ES-I3 (cell line): ENCODE data around the gene CNN2.

Source experiments
- H3K36me3 ChIP-seq: 2 replicates; pipeline ENCODE4 v1.6.1; 2013; ENCODE audit warnings: mild to moderate bottlenecking, low read length, control low read depth, moderate library complexity; ENCODE audit not compliant: insufficient read depth
- H3K4me1 ChIP-seq: 2 replicates; pipeline ENCODE4 v1.6.1; 2013; ENCODE audit warnings: mild to moderate bottlenecking, control low read depth, low read length; ENCODE audit not compliant: insufficient read depth
- H3K9ac ChIP-seq: 2 replicates; pipeline ENCODE4 v1.6.1; 2013; ENCODE audit warnings: low read depth, mild to moderate bottlenecking, low read length, moderate library complexity
- H3K9me3 ChIP-seq: 2 replicates; pipeline ENCODE4 v1.6.1; 2013; ENCODE audit warnings: mild to moderate bottlenecking, low read length, moderate library complexity; ENCODE audit not compliant: control insufficient read depth, insufficient read depth

The CNN2 gene

GRCh38 chr19:1052349-1052975 is 26.1 kb downstream of the CNN2 start:
- H3K36me3 ChIP-seq, result no peaks in the 10 kb centered on the region; the same call in 1 of the 2 replicates
- no peaks in the 10 kb centered on the region for H3K4me1 ChIP-seq
- no peak overlapping the region for H3K9ac ChIP-seq
- H3K9me3 ChIP-seq, result peaks cover 8% of the 10 kb centered on the region; the same call in 1 of the 2 replicates

- no peak overlapping the region for H3K9ac ChIP-seq
- H3K36me3 ChIP-seq, result peaks cover 3% of the 10 kb centered on the region; the same call in 1 of the 2 replicates
- H3K4me1 ChIP-seq, result no peaks in the 10 kb centered on the region
- H3K9me3 ChIP-seq, result peaks cover 10% of the 10 kb centered on the region
These were observed 27.0 kb downstream of the CNN2 start for GRCh38 chr19:1053176-1054101.

- H3K9me3 ChIP-seq, result peaks cover 15% of the 10 kb centered on the region
- no peaks in the 10 kb centered on the region for H3K4me1 ChIP-seq
- peaks cover 3% of the 10 kb centered on the region; the same call in 1 of the 2 replicates for H3K36me3 ChIP-seq
- H3K9ac ChIP-seq, result no peak overlapping the region
These were observed 28.0 kb downstream of the CNN2 start for GRCh38 chr19:1054102-1055027.

- Histone ChIP-seq H3K36me3 (peaks cover 3% of the 10 kb centered on the region; the same call in 1 of the 2 replicates), H3K9ac (no peak overlapping the region), H3K4me1 (no peaks in the 10 kb centered on the region), H3K9me3 (peaks cover 15% of the 10 kb centered on the region)
These were observed 28.6 kb downstream of the CNN2 start for GRCh38 chr19:1055028-1055425.

- H3K36me3 ChIP-seq, result peaks cover 3% of the 10 kb centered on the region; the same call in 1 of the 2 replicates
- peaks cover 15% of the 10 kb centered on the region for H3K9me3 ChIP-seq
- H3K4me1 ChIP-seq, result no peaks in the 10 kb centered on the region
- H3K9ac ChIP-seq, result no peak overlapping the region
These were observed 29.6 kb downstream of the CNN2 start for GRCh38 chr19:1055886-1056620.

GRCh38 chr19:1057176-1057855 is 30.9 kb downstream of the CNN2 start:
- Histone ChIP-seq H3K4me1 (no peaks in the 10 kb centered on the region), H3K36me3 (peaks cover 3% of the 10 kb centered on the region; the same call in 1 of the 2 replicates), H3K9me3 (peaks cover 15% of the 10 kb centered on the region)

GRCh38 chr19:1058112-1058511 is 31.7 kb downstream of the CNN2 start:
- no peak overlapping the region for H3K9ac ChIP-seq

More at GRCh38 chr19:1057176-1057855, 30.9 kb downstream of the CNN2 start:
- H3K9ac ChIP-seq, result no peak overlapping the region

GRCh38 chr19:1060689-1061088 is 34.3 kb downstream of the CNN2 start:
- Histone ChIP-seq H3K9ac (no peak overlapping the region), H3K4me1 (peaks cover 2% of the 10 kb centered on the region; the same call in 1 of the 2 replicates), H3K36me3 (peaks cover 3% of the 10 kb centered on the region; the same call in 1 of the 2 replicates), H3K9me3 (peaks cover 15% of the 10 kb centered on the region)

More at GRCh38 chr19:1058112-1058511, 31.7 kb downstream of the CNN2 start:
- peaks cover 3% of the 10 kb centered on the region; the same call in 1 of the 2 replicates for H3K36me3 ChIP-seq
- H3K9me3 ChIP-seq, result peaks cover 15% of the 10 kb centered on the region
- no peaks in the 10 kb centered on the region for H3K4me1 ChIP-seq

- peaks cover 11% of the 10 kb centered on the region for H3K9me3 ChIP-seq
- H3K36me3 ChIP-seq, result peaks cover 3% of the 10 kb centered on the region; the same call in 1 of the 2 replicates
- H3K4me1 ChIP-seq, result peaks cover 7% of the 10 kb centered on the region; the same call in 1 of the 2 replicates
- H3K9ac ChIP-seq, result no peak overlapping the region; the same call in 1 of the 2 replicates
These were observed 35.6 kb downstream of the CNN2 start for GRCh38 chr19:1061987-1062386.

- H3K9me3 ChIP-seq, result peaks cover 7% of the 10 kb centered on the region
- peaks cover 7% of the 10 kb centered on the region; the same call in 1 of the 2 replicates for H3K4me1 ChIP-seq
- peaks cover 3% of the 10 kb centered on the region; the same call in 1 of the 2 replicates for H3K36me3 ChIP-seq
- no peak overlapping the region; the same call in 1 of the 2 replicates for H3K9ac ChIP-seq
These were observed 36.1 kb downstream of the CNN2 start for GRCh38 chr19:1062387-1063029.

- Histone ChIP-seq H3K36me3 (peaks cover under 1% of the 10 kb centered on the region; the same call in 1 of the 2 replicates), H3K4me1 (peaks cover 7% of the 10 kb centered on the region; the same call in 1 of the 2 replicates), H3K9me3 (peaks cover 7% of the 10 kb centered on the region), H3K9ac (no peak overlapping the region)
These were observed 36.9 kb downstream of the CNN2 start for GRCh38 chr19:1063030-1063908.
